Thyroid gland (tissue), 4 donors: ENCODE data around the gene DIAPH1. TPM values are rescaled to one million over a fixed set of nuclear protein-coding genes. Genes with fewer than 3 reads are reported as not detected.

Experiments
- DNase-seq, 2 donors: peaks; one replicate each; pipeline ENCODE4 v3.0.0-alpha.2; 2019
- H3K27ac ChIP-seq, 3 donors: fragments of 200-600 bp; sonication (generic); 1 replicate in 2 of 3; 2 replicates in 1 of 3; pipeline ENCODE4 v1.5.1; 2016 to 2019; ENCODE audit warnings: mild to moderate bottlenecking in 1 of 3, moderate library complexity in 1 of 3
- H3K27me3 ChIP-seq: fragments of 200-600 bp; sonication (generic); one replicate; pipeline ENCODE4 v1.5.1; 2019
- H3K36me3 ChIP-seq, 2 donors: fragments of 200-600 bp; sonication (generic); one replicate each; pipeline ENCODE4 v1.5.1; 2016 to 2019
- H3K4me1 ChIP-seq, 2 donors: fragments of 200-600 bp; sonication (generic); one replicate each; pipeline ENCODE4 v1.5.1; 2017 to 2019
- H3K4me3 ChIP-seq, 3 donors: fragments of 200-600 bp; sonication (generic); replicated peaks in 1 of 3; 1 replicate in 2 of 3; 2 replicates in 1 of 3; pipeline ENCODE4 v1.5.1; 2016; ENCODE audit warnings: mild to moderate bottlenecking in 1 of 3
- H3K9me3 ChIP-seq: fragments of 200-600 bp; sonication (generic); one replicate; pipeline ENCODE4 v1.5.1; 2017
- POLR2A ChIP-seq, 2 donors: fragments of 450-650 bp; IDR thresholded peaks; one replicate each; pipeline ENCODE4 v1.6.1; 2017; ENCODE audit warnings: antibody characterized with exemption in 2 of 2, mild to moderate bottlenecking in 2 of 2, moderate library complexity in 1 of 2
- WGBS, 2 donors: methylation state at CpG; one replicate each; pipeline ENCODE4 v1.1.5; 2017; 5-methylcytosine and 5-hydroxymethylcytosine counted together
- intact Hi-C: fragments of 100-400 bp; cut with DNase I; formaldehyde crosslinking; loops from one replicate; pipeline ENCODE4 v1.15.1; 2023
- total RNA-seq, 4 donors: library from RNA; depleted of rRNA; stranded (reverse); fragments of >200 nt; gene quantifications; one replicate each; pipeline ENCODE4 v1.2.3, GENCODE V29; 2016
- TF ChIP-seq, protein P1 (sequence below), 6 experiments: fragments of 200-600 bp in 3 of 6; fragments of 450-650 bp in 3 of 6; sonication (generic) in 3 of 6; IDR thresholded peaks; one replicate each; pipeline ENCODE4 v1.5.1; 2016 to 2019; ENCODE audit warnings: antibody characterized with exemption in 6 of 6, mild to moderate bottlenecking in 2 of 6, inconsistent platforms in 1 of 6, moderate library complexity in 1 of 6

The DIAPH1 gene
- total RNA-seq, 4 donors from 2014 or later: 82.1 to 103 (median 89.7) TPM

DNA sequence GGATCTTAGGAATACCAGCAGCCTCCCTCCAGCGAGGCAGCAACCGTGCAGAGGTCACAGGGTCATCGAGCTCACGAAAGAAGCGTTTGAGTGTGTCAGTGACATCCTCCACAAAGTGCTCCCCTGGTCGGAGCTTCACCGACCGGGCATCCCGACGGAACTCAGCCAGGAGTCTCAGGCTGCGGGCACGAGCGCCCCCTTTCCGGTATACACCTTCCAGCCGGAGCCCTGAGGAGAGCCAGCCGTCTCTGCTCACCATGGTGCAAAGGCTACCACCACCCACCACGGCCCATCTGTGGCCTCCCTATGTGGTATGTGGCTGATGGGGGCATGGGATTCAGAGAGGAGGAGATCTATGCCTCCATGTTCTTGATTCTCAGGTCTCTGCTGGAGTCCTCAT, 43.2 kb upstream of the DIAPH1 start:
- DNase-seq: no peak
- Histone ChIP-seq H3K27me3 (no peaks in the 10 kb centered on the region), H3K36me3 (no peaks in the 10 kb centered on the region), H3K4me3 (no peak overlapping the region), H3K9me3 (no peaks in the 10 kb centered on the region), H3K4me1 (no peaks in the 10 kb centered on the region), H3K27ac (no peak overlapping the region)
- no peak for TF ChIP-seq POLR2A (IDR thresholded peaks at IDR 0.05)
- TF ChIP-seq, protein P1, sequence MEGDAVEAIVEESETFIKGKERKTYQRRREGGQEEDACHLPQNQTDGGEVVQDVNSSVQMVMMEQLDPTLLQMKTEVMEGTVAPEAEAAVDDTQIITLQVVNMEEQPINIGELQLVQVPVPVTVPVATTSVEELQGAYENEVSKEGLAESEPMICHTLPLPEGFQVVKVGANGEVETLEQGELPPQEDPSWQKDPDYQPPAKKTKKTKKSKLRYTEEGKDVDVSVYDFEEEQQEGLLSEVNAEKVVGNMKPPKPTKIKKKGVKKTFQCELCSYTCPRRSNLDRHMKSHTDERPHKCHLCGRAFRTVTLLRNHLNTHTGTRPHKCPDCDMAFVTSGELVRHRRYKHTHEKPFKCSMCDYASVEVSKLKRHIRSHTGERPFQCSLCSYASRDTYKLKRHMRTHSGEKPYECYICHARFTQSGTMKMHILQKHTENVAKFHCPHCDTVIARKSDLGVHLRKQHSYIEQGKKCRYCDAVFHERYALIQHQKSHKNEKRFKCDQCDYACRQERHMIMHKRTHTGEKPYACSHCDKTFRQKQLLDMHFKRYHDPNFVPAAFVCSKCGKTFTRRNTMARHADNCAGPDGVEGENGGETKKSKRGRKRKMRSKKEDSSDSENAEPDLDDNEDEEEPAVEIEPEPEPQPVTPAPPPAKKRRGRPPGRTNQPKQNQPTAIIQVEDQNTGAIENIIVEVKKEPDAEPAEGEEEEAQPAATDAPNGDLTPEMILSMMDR (IDR thresholded peaks at IDR 0.05): no peak
- intact Hi-C loops: no loop called here
- WGBS, 2 donors: 76 to 80% methylated on average over 17 of the region's 17 CpGs

GRCh38 chr5:141657937-141658545, 39.2 kb upstream of the DIAPH1 start:
- no peaks in the 10 kb centered on the region for H3K9me3 ChIP-seq
- intact Hi-C loops: no loop called here
- TF ChIP-seq, protein P1 (IDR thresholded peaks at IDR 0.05): no peak
- no peak for TF ChIP-seq POLR2A (IDR thresholded peaks at IDR 0.05)
- WGBS, 2 donors: 85 to 88% methylated on average over 8 of the region's 8 CpGs
- H3K27ac ChIP-seq: no peak overlapping the region
- H3K27me3 ChIP-seq: no peaks in the 10 kb centered on the region
- no peaks in the 10 kb centered on the region for H3K36me3 ChIP-seq
- H3K4me1 ChIP-seq: no peaks in the 10 kb centered on the region
- no peak overlapping the region for H3K4me3 ChIP-seq
- no peak for DNase-seq

DNA sequence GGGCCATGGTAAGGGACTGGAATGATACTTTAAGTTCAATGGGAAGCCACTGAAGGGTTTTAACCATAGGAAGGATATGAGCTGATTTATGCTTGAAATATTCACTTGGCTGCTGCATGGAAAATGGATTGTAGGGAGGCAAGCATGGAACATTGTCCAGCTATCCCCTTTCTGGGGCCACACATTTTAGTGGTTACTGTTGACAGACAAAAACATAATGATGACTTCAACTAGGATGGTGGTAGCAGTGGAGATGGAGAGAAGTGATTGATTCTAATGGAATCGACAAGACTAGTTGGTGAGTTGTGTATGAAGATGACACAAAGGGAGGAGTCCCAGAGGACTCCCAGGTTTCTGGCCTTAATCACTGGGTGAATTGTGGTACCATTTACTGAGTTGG, 38.6 kb upstream of the DIAPH1 start:
- Histone ChIP-seq H3K27me3 (no peaks in the 10 kb centered on the region), H3K4me3 (no peak overlapping the region), H3K4me1 (no peaks in the 10 kb centered on the region), H3K36me3 (no peaks in the 10 kb centered on the region), H3K27ac (no peak overlapping the region), H3K9me3 (no peaks in the 10 kb centered on the region)
- WGBS, 2 donors: 97 to 100% methylated on average over 1 of the region's 1 CpG
- no peak for DNase-seq
- intact Hi-C loops: no loop called here
- TF ChIP-seq POLR2A (IDR thresholded peaks at IDR 0.05): no peak
- TF ChIP-seq, protein P1 (IDR thresholded peaks at IDR 0.05): no peak

- 86 to 93% methylated on average over 9 of the region's 9 CpGs for WGBS, 2 donors
- intact Hi-C loops: no loop called here
- no peak overlapping the region for H3K27ac ChIP-seq
- H3K4me1 ChIP-seq: peaks cover 0 to 3% of the 10 kb centered on the region in 2 donors
- no peak overlapping the region for H3K4me3 ChIP-seq
- TF ChIP-seq, protein P1 (IDR thresholded peaks at IDR 0.05): no peak
- no peak for TF ChIP-seq POLR2A (IDR thresholded peaks at IDR 0.05)
- no peaks in the 10 kb centered on the region for H3K36me3 ChIP-seq
- no peaks in the 10 kb centered on the region for H3K27me3 ChIP-seq
- H3K9me3 ChIP-seq: no peaks in the 10 kb centered on the region
- DNase-seq: no peak
Observed at GRCh38 chr5:141656396-141656795, 37.6 kb upstream of the DIAPH1 start.

DNA sequence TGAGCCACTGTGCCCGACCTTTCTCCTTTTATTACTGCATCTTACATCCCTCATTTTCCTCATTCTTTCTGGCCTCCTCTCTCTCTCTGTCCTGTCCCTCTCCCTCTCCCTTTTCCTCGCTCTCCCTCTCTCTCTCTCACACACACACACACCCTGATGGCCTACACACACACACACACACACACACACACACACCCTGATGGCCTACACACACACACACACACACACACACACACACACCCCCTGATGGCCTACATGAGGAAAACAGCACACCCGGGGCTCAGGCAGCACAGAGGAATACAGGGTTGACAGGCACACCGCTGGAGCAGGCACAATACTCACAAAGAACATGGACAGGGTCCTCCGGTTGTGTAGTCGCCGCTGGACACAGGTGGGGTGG, 36.2 kb upstream of the DIAPH1 start:
- H3K27ac ChIP-seq: no peak overlapping the region
- peaks cover 5 to 11% of the 10 kb centered on the region in 2 donors for H3K4me1 ChIP-seq
- TF ChIP-seq, protein P1 (IDR thresholded peaks at IDR 0.05): no peak
- TF ChIP-seq POLR2A (IDR thresholded peaks at IDR 0.05): no peak
- no peaks in the 10 kb centered on the region for H3K27me3 ChIP-seq
- WGBS, 2 donors: 80 to 89% methylated on average over 7 of the region's 7 CpGs
- no peak overlapping the region for H3K4me3 ChIP-seq
- no peaks in the 10 kb centered on the region for H3K36me3 ChIP-seq
- H3K9me3 ChIP-seq: no peaks in the 10 kb centered on the region
- intact Hi-C loops: no loop called here
- no peak for DNase-seq
